T-helper 1 cell treated with Interleukin-12 subunit alpha and Interleukin-12 subunit beta and Interleukin-4 antibody, amounts not matched to agents 30 μg/mL and 1 μg/mL, for 36 hours (primary cell): Measurements from ENCODE around the gene LDHD.
A peak's percentile ranks its signal among the peaks of the same experiment; 100 is the strongest.

Experiments
- H3K27ac Mint-ChIP-seq: one replicate; pipeline ENCODE4 v1.8.0; 2021; ENCODE audit warnings: mild to moderate bottlenecking, mixed read lengths
- H3K27me3 Mint-ChIP-seq: one replicate; pipeline ENCODE4 v1.8.0; 2021; ENCODE audit warnings: low read depth, mixed read lengths
- H3K36me3 Mint-ChIP-seq: one replicate; pipeline ENCODE4 v1.8.0; 2021; ENCODE audit warnings: low read depth, mixed read lengths
- H3K4me1 Mint-ChIP-seq: one replicate; pipeline ENCODE4 v1.8.0; 2021; ENCODE audit warnings: low read depth, mixed read lengths
- H3K4me3 Mint-ChIP-seq: one replicate; pipeline ENCODE4 v1.8.0; 2021; ENCODE audit warnings: mild to moderate bottlenecking, moderate library complexity, mixed read lengths
- H3K9me3 Mint-ChIP-seq: one replicate; pipeline ENCODE4 v1.8.0; 2021; ENCODE audit warnings: mixed read lengths

The LDHD gene

GRCh38 chr16:75110637-75111513, 5.7 kb downstream of the LDHD start:
- peaks cover 9% of the 10 kb centered on the region for H3K36me3 Mint-ChIP-seq
- H3K27ac Mint-ChIP-seq, result peak overlapping the region; percentile 97
- peak overlapping the region; percentile 79 for H3K4me3 Mint-ChIP-seq
- peaks cover 63% of the 10 kb centered on the region for H3K4me1 Mint-ChIP-seq
- H3K27me3 Mint-ChIP-seq, result no peaks in the 10 kb centered on the region
- H3K9me3 Mint-ChIP-seq, result no peaks in the 10 kb centered on the region

- Mint-ChIP-seq H3K27ac (peak overlapping the region; percentile 97), H3K4me3 (peak overlapping the region; percentile 79), H3K4me1 (peaks cover 74% of the 10 kb centered on the region), H3K27me3 (no peaks in the 10 kb centered on the region), H3K36me3 (peaks cover 14% of the 10 kb centered on the region), H3K9me3 (no peaks in the 10 kb centered on the region)
Measured at GRCh38 chr16:75109732-75110243, 6.8 kb downstream of the LDHD start.

GRCh38 chr16:75108792-75109731, 7.5 kb downstream of the LDHD start:
- peak overlapping the region; percentile 79 for H3K4me3 Mint-ChIP-seq
- H3K27me3 Mint-ChIP-seq, result no peaks in the 10 kb centered on the region
- H3K4me1 Mint-ChIP-seq, result peaks cover 79% of the 10 kb centered on the region
- H3K36me3 Mint-ChIP-seq, result peaks cover 21% of the 10 kb centered on the region
- peak overlapping the region; percentile 97 for H3K27ac Mint-ChIP-seq
- no peaks in the 10 kb centered on the region for H3K9me3 Mint-ChIP-seq

- H3K4me1 Mint-ChIP-seq, result peaks cover 79% of the 10 kb centered on the region
- peak overlapping the region; percentile 44 for H3K4me3 Mint-ChIP-seq
- peak overlapping the region; percentile 92 for H3K27ac Mint-ChIP-seq
- H3K27me3 Mint-ChIP-seq, result no peaks in the 10 kb centered on the region
- H3K36me3 Mint-ChIP-seq, result peaks cover 28% of the 10 kb centered on the region
- no peaks in the 10 kb centered on the region for H3K9me3 Mint-ChIP-seq
Measured at GRCh38 chr16:75107505-75107904, 9.1 kb downstream of the LDHD start.

- H3K9me3 Mint-ChIP-seq, result no peaks in the 10 kb centered on the region
- peak overlapping the region; percentile 79 for H3K27ac Mint-ChIP-seq
- H3K36me3 Mint-ChIP-seq, result peaks cover 30% of the 10 kb centered on the region
- peaks cover 78% of the 10 kb centered on the region for H3K4me1 Mint-ChIP-seq
- peak overlapping the region; percentile 44 for H3K4me3 Mint-ChIP-seq
- no peaks in the 10 kb centered on the region for H3K27me3 Mint-ChIP-seq
Measured at GRCh38 chr16:75106351-75107274, 10.0 kb downstream of the LDHD start.

GRCh38 chr16:75105306-75106061, 11.1 kb downstream of the LDHD start:
- Mint-ChIP-seq H3K9me3 (no peaks in the 10 kb centered on the region), H3K27ac (peak overlapping the region; percentile 76), H3K27me3 (no peaks in the 10 kb centered on the region), H3K4me1 (peaks cover 74% of the 10 kb centered on the region), H3K36me3 (peaks cover 30% of the 10 kb centered on the region), H3K4me3 (no peak overlapping the region)

GRCh38 chr16:75104836-75105235, 11.7 kb downstream of the LDHD start:
- peak overlapping the region; percentile 76 for H3K27ac Mint-ChIP-seq
- H3K36me3 Mint-ChIP-seq, result peaks cover 30% of the 10 kb centered on the region
- peaks cover 74% of the 10 kb centered on the region for H3K4me1 Mint-ChIP-seq
- H3K27me3 Mint-ChIP-seq, result no peaks in the 10 kb centered on the region
- H3K4me3 Mint-ChIP-seq, result no peak overlapping the region
- no peaks in the 10 kb centered on the region for H3K9me3 Mint-ChIP-seq

- Mint-ChIP-seq H3K4me1 (peaks cover 75% of the 10 kb centered on the region), H3K4me3 (no peak overlapping the region), H3K27ac (no peak overlapping the region), H3K36me3 (peaks cover 30% of the 10 kb centered on the region), H3K27me3 (no peaks in the 10 kb centered on the region), H3K9me3 (no peaks in the 10 kb centered on the region)
Measured at GRCh38 chr16:75103994-75104393, 12.6 kb downstream of the LDHD start.

- H3K36me3 Mint-ChIP-seq, result peaks cover 26% of the 10 kb centered on the region
- H3K27me3 Mint-ChIP-seq, result no peaks in the 10 kb centered on the region
- peaks cover 77% of the 10 kb centered on the region for H3K4me1 Mint-ChIP-seq
- H3K4me3 Mint-ChIP-seq, result no peak overlapping the region
- H3K27ac Mint-ChIP-seq, result peak overlapping the region; percentile 41
- no peaks in the 10 kb centered on the region for H3K9me3 Mint-ChIP-seq
Measured at GRCh38 chr16:75102595-75102994, 14.0 kb downstream of the LDHD start.

- Mint-ChIP-seq H3K27ac (peak overlapping the region; percentile 62), H3K36me3 (peaks cover 27% of the 10 kb centered on the region), H3K4me1 (peaks cover 74% of the 10 kb centered on the region), H3K4me3 (no peak overlapping the region), H3K27me3 (no peaks in the 10 kb centered on the region), H3K9me3 (no peaks in the 10 kb centered on the region)
Measured at GRCh38 chr16:75101635-75102034, 14.9 kb downstream of the LDHD start.

GRCh38 chr16:75100603-75100990, 16.0 kb downstream of the LDHD start:
- H3K36me3 Mint-ChIP-seq, result peaks cover 20% of the 10 kb centered on the region
- H3K9me3 Mint-ChIP-seq, result no peaks in the 10 kb centered on the region
- H3K4me3 Mint-ChIP-seq, result no peak overlapping the region
- H3K4me1 Mint-ChIP-seq, result peaks cover 69% of the 10 kb centered on the region
- H3K27me3 Mint-ChIP-seq, result no peaks in the 10 kb centered on the region
- H3K27ac Mint-ChIP-seq, result peak overlapping the region; percentile 96

GRCh38 chr16:75099738-75100602, 16.6 kb downstream of the LDHD start:
- H3K9me3 Mint-ChIP-seq, result no peaks in the 10 kb centered on the region
- H3K27ac Mint-ChIP-seq, result peak overlapping the region; percentile 96
- peak overlapping the region; percentile 53 for H3K4me3 Mint-ChIP-seq
- no peaks in the 10 kb centered on the region for H3K27me3 Mint-ChIP-seq
- H3K4me1 Mint-ChIP-seq, result peaks cover 65% of the 10 kb centered on the region
- H3K36me3 Mint-ChIP-seq, result peaks cover 17% of the 10 kb centered on the region
